SK-N-SH (cell line): ENCODE measurements around the gene ZNF69. TPM values are rescaled to one million over a fixed set of nuclear protein-coding genes. Genes with fewer than 3 reads are reported as not detected.

Experiments
- CTCF ChIA-PET: fragments of 300-600, 350-600 bp; formaldehyde crosslinking; extraction: SDS; loops from one replicate; lab custom pipeline; 2021; lab: Yijun Ruan, JAX
- POLR2A ChIA-PET: fragments of 350-600 bp; sonication (Branson Sonifier 250); formaldehyde crosslinking; extraction: SDS; loops from one replicate; lab custom pipeline; 2020; ENCODE audit warnings: antibody characterized with exemption, inconsistent platforms; lab: Yijun Ruan, JAX
- DNase-seq: peaks from one replicate; pipeline ENCODE4 v3.0.0; 2012
- H2AFZ ChIP-seq: fragments of 200-600 bp; sonication (generic); 2 replicates; pipeline ENCODE4 v1.8.1; 2016; ENCODE audit warnings: antibody characterized with exemption, mild to moderate bottlenecking, low read depth
- H3F3A ChIP-seq: fragments of 200-600 bp; sonication (generic); replicated peaks from 2 replicates; pipeline ENCODE3; 2016; ENCODE audit warnings: antibody characterized with exemption, mild to moderate bottlenecking; ENCODE audit not compliant: insufficient read depth
- H3K27ac ChIP-seq, 2 experiments: fragments of 200-500 bp in 1 of 2; fragments of 200-600 bp in 1 of 2; sonication (Bioruptor generic) in 1 of 2; sonication (generic), shearing (Covaris generic) in 1 of 2; 2 replicates each; pipeline versions ENCODE4 v1.5.1 to v1.6.1; 2014 to 2016; ENCODE audit warnings: low read depth in 2 of 2, inconsistent platforms in 1 of 2, low read length in 1 of 2, mild to moderate bottlenecking in 1 of 2, mixed read lengths in 1 of 2
- H3K27me3 ChIP-seq: fragments of 200-600 bp; sonication (generic), shearing (Covaris generic); 2 replicates; pipeline ENCODE4 v1.6.1; 2016; ENCODE audit warnings: mixed run types; ENCODE audit not compliant: insufficient read depth
- H3K36me3 ChIP-seq, 2 experiments: fragments of 200-500 bp in 1 of 2; fragments of 200-600 bp in 1 of 2; sonication (Bioruptor generic) in 1 of 2; sonication (generic) in 1 of 2; replicated peaks in 1 of 2; 2 replicates each; pipeline versions ENCODE3 to v1.5.1; 2014 to 2016; ENCODE audit warnings: low read length in 1 of 2, mild to moderate bottlenecking in 1 of 2; ENCODE audit not compliant: insufficient read depth in 2 of 2, control insufficient read depth in 1 of 2
- H3K4me1 ChIP-seq, 2 experiments: fragments of 200-500 bp in 1 of 2; fragments of 200-600 bp in 1 of 2; sonication (Bioruptor generic) in 1 of 2; sonication (generic), shearing (Covaris generic) in 1 of 2; 2 replicates each; pipeline versions ENCODE4 v1.5.1 to v1.6.1; 2014 to 2016; ENCODE audit warnings: low read depth in 1 of 2, low read length in 1 of 2, mixed run types in 1 of 2; ENCODE audit not compliant: insufficient read depth in 2 of 2, control insufficient read depth in 1 of 2
- H3K4me2 ChIP-seq: fragments of 200-600 bp; sonication (generic), shearing (Covaris generic); 2 replicates; pipeline ENCODE4 v1.6.1; 2017; ENCODE audit warnings: mixed run types
- H3K4me3 ChIP-seq, 2 experiments: fragments of 200-500 bp in 1 of 2; fragments of 200-600 bp in 1 of 2; sonication (Bioruptor generic) in 1 of 2; sonication (generic), shearing (Covaris generic) in 1 of 2; 2 replicates each; pipeline versions ENCODE4 v1.5.1 to v1.8.1; 2014 to 2016; ENCODE audit warnings: low read depth in 2 of 2, inconsistent platforms in 1 of 2, low read length in 1 of 2, mild to moderate bottlenecking in 1 of 2, mixed read lengths in 1 of 2, moderate library complexity in 1 of 2
- H3K79me2 ChIP-seq: fragments of 200-600 bp; sonication (generic); 2 replicates; pipeline ENCODE4 v1.8.1; 2017; ENCODE audit warnings: mild to moderate bottlenecking; ENCODE audit not compliant: insufficient read depth
- H3K9ac ChIP-seq: fragments of 200-600 bp; sonication (generic); 2 replicates; pipeline ENCODE4 v1.6.1; 2017; ENCODE audit warnings: mixed run types
- H3K9me2 ChIP-seq: fragments of 200-600 bp; sonication (generic); 2 replicates; pipeline ENCODE4 v1.6.1; 2017; ENCODE audit warnings: mixed run types
- H3K9me3 ChIP-seq: fragments of 200-600 bp; sonication (generic); 2 replicates; pipeline ENCODE4 v1.6.1; 2017; ENCODE audit warnings: mixed run types, mild to moderate bottlenecking, moderate library complexity
- H4K20me1 ChIP-seq: fragments of 200-600 bp; sonication (generic); 2 replicates; pipeline ENCODE4 v1.6.1; 2017; ENCODE audit warnings: mild to moderate bottlenecking, mixed run types; ENCODE audit not compliant: insufficient read depth
- CHD2 ChIP-seq: fragments of 150-350 bp; IDR thresholded peaks from 2 replicates; pipeline ENCODE4 v1.6.1; 2018; ENCODE audit warnings: low read length; ENCODE audit not compliant: partially characterized antibody
- ELF1 ChIP-seq: IDR thresholded peaks from 2 replicates; pipeline ENCODE4 v1.4.0; 2012
- FOSL2 ChIP-seq: IDR thresholded peaks from 2 replicates; pipeline ENCODE4 v1.4.0; 2012; ENCODE audit warnings: low read depth, mild to moderate bottlenecking, moderate library complexity, borderline replicate concordance
- GATA2 ChIP-seq: sonication (generic); formaldehyde crosslinking; IDR thresholded peaks from 2 replicates; pipeline ENCODE4 v1.5.0; 2020; ENCODE audit warnings: mild to moderate bottlenecking, missing genetic modification reagents
- MEF2A ChIP-seq: IDR thresholded peaks from 2 replicates; pipeline ENCODE4 v1.4.0; 2012; ENCODE audit warnings: low read depth, borderline replicate concordance
- MXI1 ChIP-seq: IDR thresholded peaks from 2 replicates; pipeline ENCODE4 v1.6.1; 2012; ENCODE audit warnings: mild to moderate bottlenecking, low read depth, low read length, improper control_type of control experiment
- POLR2AphosphoS5 ChIP-seq: IDR thresholded peaks from 2 replicates; pipeline ENCODE4 v1.6.1; 2012; ENCODE audit warnings: low read depth, low read length
- RAD21 ChIP-seq: IDR thresholded peaks from 2 replicates; pipeline ENCODE4 v1.6.1; 2012; ENCODE audit warnings: mild to moderate bottlenecking, low read length
- RCOR1 ChIP-seq: fragments of 150-350 bp; IDR thresholded peaks from 2 replicates; pipeline ENCODE4 v1.6.1; 2017; ENCODE audit warnings: antibody characterized with exemption, low read length
- RFX5 ChIP-seq: IDR thresholded peaks from 2 replicates; pipeline ENCODE4 v1.6.1; 2012; ENCODE audit warnings: mild to moderate bottlenecking, improper control_type of control experiment, low read length
- SIN3A ChIP-seq: IDR thresholded peaks from 2 replicates; pipeline ENCODE4 v1.6.1; 2012; ENCODE audit warnings: low read depth, mild to moderate bottlenecking, low read length, moderate library complexity, borderline replicate concordance
- SMC3 ChIP-seq: IDR thresholded peaks from 2 replicates; pipeline ENCODE4 v1.6.1; 2012; ENCODE audit warnings: low read depth, low read length, improper control_type of control experiment
- YY1 ChIP-seq: IDR thresholded peaks from 2 replicates; pipeline ENCODE4 v1.4.0; 2012; ENCODE audit warnings: low read depth, mild to moderate bottlenecking
- WGBS: methylation state at CpG from one replicate; pipeline ENCODE4 v1.1.6; 2017; ENCODE audit warnings: low lambda C conversion rate; 5-methylcytosine and 5-hydroxymethylcytosine counted together
- polyA plus RNA-seq, 3 experiments: library from polyadenylated mRNA; depleted of rRNA; stranded (reverse); fragments of >200 nt; gene quantifications; 2 replicates each; pipeline ENCODE4 v1.2.3, GENCODE V29; 2012
- TF ChIP-seq, protein P1 (sequence below): IDR thresholded peaks from 2 replicates; pipeline ENCODE4 v1.4.0; 2012; ENCODE audit warnings: low read depth, borderline replicate concordance
- TF ChIP-seq, protein P2 (sequence below): fragments of 150-350 bp; IDR thresholded peaks from 2 replicates; pipeline ENCODE4 v1.6.1; 2016; ENCODE audit warnings: mild to moderate bottlenecking, low read depth, low read length
- TF ChIP-seq, protein P3 (sequence below): fragments of 200-600 bp; sonication (generic); IDR thresholded peaks from 2 replicates; pipeline ENCODE4 v1.6.1; 2017; ENCODE audit warnings: antibody characterized with exemption, mild to moderate bottlenecking, moderate library complexity
- TF ChIP-seq, protein P4 (sequence below): IDR thresholded peaks from 2 replicates; pipeline ENCODE4; 2012
- TF ChIP-seq, protein P5 (sequence below): IDR thresholded peaks from 2 replicates; pipeline ENCODE4 v1.6.1; 2012; ENCODE audit warnings: mild to moderate bottlenecking, low read depth, low read length, moderate library complexity
- TF ChIP-seq, protein P6 (sequence below): IDR thresholded peaks from 2 replicates; pipeline ENCODE4 v1.4.0; 2012; ENCODE audit warnings: low read depth

Gene ZNF69
- polyA plus RNA-seq, 1 of the 3 experiments (the other 2 are of a cell fraction), result 0.58 TPM

DNA sequence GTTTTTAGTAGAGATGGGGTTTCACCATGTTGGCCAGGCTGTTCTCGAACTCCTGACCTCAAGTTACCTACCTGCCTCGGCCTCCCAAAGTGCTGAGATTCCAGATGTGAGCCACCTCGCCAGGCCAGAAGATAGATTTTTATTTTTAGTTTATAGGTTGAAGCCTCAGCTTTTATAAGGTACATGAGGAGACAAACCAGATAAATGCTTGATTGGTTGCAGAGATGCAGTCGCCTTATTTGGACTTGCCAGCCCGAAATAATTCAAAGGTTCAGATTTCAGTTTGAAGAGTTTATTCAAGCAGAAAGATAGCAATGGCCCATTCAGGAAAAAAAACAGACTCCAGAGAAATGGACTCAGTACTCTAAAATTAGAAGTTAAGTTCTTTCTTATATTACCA, 3.1 kb downstream of the ZNF69 start:
- no peaks in the 10 kb centered on the region for H3K9me2 ChIP-seq
- H3F3A ChIP-seq, result no peaks in the 10 kb centered on the region
- 0 out of 2 replicates have a peak, but pooled peaks cover 3% of the 10 kb centered on the region for H3K79me2 ChIP-seq
- ChIA-PET CTCF (interaction anchor here (1.4 kb wide), 1 partner anchor 250 kb away, joined by 6 read pairs; the partner anchor contains the start of gene ZNF20), POLR2A (no interaction called here)
- H4K20me1 ChIP-seq, result no peaks in the 10 kb centered on the region
- 52% methylated on average over 5 of the region's 5 CpGs for WGBS
- H3K4me1 ChIP-seq, result peaks cover 0 to 3% of the 10 kb centered on the region in 2 experiments; a peak in 1 of 4 replicates
- H3K9me3 ChIP-seq, result no peaks in the 10 kb centered on the region
- H3K27ac ChIP-seq, result no peak overlapping the region
- no peaks in the 10 kb centered on the region for H3K27me3 ChIP-seq
- DNase-seq, result no peak
- H2AFZ ChIP-seq, result no peak overlapping the region
- no peaks in the 10 kb centered on the region for H3K36me3 ChIP-seq
- no peak overlapping the region for H3K9ac ChIP-seq
- no peak for TF ChIP-seq RAD21
- no peak for TF ChIP-seq SIN3A
- TF ChIP-seq, protein P1, sequence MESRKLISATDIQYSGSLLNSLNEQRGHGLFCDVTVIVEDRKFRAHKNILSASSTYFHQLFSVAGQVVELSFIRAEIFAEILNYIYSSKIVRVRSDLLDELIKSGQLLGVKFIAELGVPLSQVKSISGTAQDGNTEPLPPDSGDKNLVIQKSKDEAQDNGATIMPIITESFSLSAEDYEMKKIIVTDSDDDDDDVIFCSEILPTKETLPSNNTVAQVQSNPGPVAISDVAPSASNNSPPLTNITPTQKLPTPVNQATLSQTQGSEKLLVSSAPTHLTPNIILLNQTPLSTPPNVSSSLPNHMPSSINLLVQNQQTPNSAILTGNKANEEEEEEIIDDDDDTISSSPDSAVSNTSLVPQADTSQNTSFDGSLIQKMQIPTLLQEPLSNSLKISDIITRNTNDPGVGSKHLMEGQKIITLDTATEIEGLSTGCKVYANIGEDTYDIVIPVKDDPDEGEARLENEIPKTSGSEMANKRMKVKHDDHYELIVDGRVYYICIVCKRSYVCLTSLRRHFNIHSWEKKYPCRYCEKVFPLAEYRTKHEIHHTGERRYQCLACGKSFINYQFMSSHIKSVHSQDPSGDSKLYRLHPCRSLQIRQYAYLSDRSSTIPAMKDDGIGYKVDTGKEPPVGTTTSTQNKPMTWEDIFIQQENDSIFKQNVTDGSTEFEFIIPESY, result no peak
- no peak for TF ChIP-seq SMC3
- TF ChIP-seq, protein P2, sequence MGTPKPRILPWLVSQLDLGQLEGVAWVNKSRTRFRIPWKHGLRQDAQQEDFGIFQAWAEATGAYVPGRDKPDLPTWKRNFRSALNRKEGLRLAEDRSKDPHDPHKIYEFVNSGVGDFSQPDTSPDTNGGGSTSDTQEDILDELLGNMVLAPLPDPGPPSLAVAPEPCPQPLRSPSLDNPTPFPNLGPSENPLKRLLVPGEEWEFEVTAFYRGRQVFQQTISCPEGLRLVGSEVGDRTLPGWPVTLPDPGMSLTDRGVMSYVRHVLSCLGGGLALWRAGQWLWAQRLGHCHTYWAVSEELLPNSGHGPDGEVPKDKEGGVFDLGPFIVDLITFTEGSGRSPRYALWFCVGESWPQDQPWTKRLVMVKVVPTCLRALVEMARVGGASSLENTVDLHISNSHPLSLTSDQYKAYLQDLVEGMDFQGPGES, result no peak
- TF ChIP-seq RCOR1, result no peak
- no peak for TF ChIP-seq ELF1
- TF ChIP-seq YY1, result no peak
- TF ChIP-seq, protein P3, sequence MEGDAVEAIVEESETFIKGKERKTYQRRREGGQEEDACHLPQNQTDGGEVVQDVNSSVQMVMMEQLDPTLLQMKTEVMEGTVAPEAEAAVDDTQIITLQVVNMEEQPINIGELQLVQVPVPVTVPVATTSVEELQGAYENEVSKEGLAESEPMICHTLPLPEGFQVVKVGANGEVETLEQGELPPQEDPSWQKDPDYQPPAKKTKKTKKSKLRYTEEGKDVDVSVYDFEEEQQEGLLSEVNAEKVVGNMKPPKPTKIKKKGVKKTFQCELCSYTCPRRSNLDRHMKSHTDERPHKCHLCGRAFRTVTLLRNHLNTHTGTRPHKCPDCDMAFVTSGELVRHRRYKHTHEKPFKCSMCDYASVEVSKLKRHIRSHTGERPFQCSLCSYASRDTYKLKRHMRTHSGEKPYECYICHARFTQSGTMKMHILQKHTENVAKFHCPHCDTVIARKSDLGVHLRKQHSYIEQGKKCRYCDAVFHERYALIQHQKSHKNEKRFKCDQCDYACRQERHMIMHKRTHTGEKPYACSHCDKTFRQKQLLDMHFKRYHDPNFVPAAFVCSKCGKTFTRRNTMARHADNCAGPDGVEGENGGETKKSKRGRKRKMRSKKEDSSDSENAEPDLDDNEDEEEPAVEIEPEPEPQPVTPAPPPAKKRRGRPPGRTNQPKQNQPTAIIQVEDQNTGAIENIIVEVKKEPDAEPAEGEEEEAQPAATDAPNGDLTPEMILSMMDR, result no peak
- TF ChIP-seq MXI1, result no peak
- no peak for TF ChIP-seq MEF2A
- no peak overlapping the region for H3K4me2 ChIP-seq
- no peak overlapping the region for H3K4me3 ChIP-seq

DNA sequence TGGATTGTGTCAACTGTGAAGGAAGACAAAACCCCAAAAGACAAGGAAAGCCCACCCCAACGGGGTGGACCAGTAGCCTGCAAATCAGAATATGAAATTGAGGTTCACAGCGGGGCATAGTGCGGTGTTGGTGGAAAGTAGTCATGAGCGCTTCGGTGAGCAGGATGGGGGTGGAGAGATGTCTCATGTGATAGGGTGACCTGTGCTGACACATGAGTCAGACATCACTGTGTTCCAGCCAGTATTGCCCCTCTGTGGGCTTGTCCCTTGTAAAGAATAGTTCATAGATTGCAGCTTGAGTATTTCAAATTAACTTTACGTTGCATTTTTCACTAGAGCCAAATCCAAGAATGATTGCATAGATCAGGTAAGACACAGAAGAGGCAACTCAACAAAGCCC, 7.3 kb downstream of the ZNF69 start:
- Histone ChIP-seq H3K79me2 (0 out of 2 replicates have a peak, but pooled peaks cover 3% of the 10 kb centered on the region), H3K27me3 (no peaks in the 10 kb centered on the region), H3F3A (no peaks in the 10 kb centered on the region), H3K36me3 (no peaks in the 10 kb centered on the region), H3K4me2 (no peak overlapping the region), H3K27ac (no peak overlapping the region), H3K9ac (no peak overlapping the region), H3K4me3 (no peak overlapping the region), H3K9me3 (no peaks in the 10 kb centered on the region), H3K9me2 (no peaks in the 10 kb centered on the region), H2AFZ (no peak overlapping the region), H4K20me1 (no peaks in the 10 kb centered on the region), H3K4me1 (no peaks in the 10 kb centered on the region)
- DNase-seq, result no peak
- CTCF ChIA-PET, result no interaction called here
- POLR2A ChIA-PET, result no interaction called here
- WGBS, result 66% methylated on average over 6 of the region's 6 CpGs
- TF ChIP-seq GATA2 (CRISPR knock-in tag) (no peak), RFX5 (no peak), FOSL2 (no peak), POLR2AphosphoS5 (no peak), ELF1 (no peak), CHD2 (no peak)
- TF ChIP-seq, protein P4, sequence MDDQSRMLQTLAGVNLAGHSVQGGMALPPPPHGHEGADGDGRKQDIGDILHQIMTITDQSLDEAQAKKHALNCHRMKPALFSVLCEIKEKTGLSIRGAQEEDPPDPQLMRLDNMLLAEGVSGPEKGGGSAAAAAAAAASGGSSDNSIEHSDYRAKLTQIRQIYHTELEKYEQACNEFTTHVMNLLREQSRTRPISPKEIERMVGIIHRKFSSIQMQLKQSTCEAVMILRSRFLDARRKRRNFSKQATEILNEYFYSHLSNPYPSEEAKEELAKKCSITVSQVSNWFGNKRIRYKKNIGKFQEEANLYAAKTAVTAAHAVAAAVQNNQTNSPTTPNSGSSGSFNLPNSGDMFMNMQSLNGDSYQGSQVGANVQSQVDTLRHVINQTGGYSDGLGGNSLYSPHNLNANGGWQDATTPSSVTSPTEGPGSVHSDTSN, result no peak
- TF ChIP-seq, protein P5, sequence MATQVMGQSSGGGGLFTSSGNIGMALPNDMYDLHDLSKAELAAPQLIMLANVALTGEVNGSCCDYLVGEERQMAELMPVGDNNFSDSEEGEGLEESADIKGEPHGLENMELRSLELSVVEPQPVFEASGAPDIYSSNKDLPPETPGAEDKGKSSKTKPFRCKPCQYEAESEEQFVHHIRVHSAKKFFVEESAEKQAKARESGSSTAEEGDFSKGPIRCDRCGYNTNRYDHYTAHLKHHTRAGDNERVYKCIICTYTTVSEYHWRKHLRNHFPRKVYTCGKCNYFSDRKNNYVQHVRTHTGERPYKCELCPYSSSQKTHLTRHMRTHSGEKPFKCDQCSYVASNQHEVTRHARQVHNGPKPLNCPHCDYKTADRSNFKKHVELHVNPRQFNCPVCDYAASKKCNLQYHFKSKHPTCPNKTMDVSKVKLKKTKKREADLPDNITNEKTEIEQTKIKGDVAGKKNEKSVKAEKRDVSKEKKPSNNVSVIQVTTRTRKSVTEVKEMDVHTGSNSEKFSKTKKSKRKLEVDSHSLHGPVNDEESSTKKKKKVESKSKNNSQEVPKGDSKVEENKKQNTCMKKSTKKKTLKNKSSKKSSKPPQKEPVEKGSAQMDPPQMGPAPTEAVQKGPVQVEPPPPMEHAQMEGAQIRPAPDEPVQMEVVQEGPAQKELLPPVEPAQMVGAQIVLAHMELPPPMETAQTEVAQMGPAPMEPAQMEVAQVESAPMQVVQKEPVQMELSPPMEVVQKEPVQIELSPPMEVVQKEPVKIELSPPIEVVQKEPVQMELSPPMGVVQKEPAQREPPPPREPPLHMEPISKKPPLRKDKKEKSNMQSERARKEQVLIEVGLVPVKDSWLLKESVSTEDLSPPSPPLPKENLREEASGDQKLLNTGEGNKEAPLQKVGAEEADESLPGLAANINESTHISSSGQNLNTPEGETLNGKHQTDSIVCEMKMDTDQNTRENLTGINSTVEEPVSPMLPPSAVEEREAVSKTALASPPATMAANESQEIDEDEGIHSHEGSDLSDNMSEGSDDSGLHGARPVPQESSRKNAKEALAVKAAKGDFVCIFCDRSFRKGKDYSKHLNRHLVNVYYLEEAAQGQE, result no peak
- TF ChIP-seq, protein P6, sequence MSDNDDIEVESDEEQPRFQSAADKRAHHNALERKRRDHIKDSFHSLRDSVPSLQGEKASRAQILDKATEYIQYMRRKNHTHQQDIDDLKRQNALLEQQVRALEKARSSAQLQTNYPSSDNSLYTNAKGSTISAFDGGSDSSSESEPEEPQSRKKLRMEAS, result no peak
